ENCODE measurements around the gene POU6F2. TPM values are rescaled to one million over a fixed set of nuclear protein-coding genes. Genes with fewer than 3 reads are reported as not detected.
"Not testable (repeated sequence)": the region's sequence is repeated elsewhere in the genome, so short reads cannot be mapped to it uniquely, and the experiment has no call there.

POU6F2 gene
- total RNA-seq, 3 donors from 2014 or later: not detected

- DNase-seq: no peak
- Mint-ChIP-seq H3K4me3 (no peak overlapping the region), H3K36me3 (ENCODE audit: insufficient read depth) (no peaks in the 10 kb centered on the region)
Observed at GRCh38 chr7:38953227-38953626, 24.5 kb upstream of the POU6F2 start.

GRCh38 chr7:38953971-38954370 is 23.7 kb upstream of the POU6F2 start:
- H3K36me3 Mint-ChIP-seq (ENCODE audit: insufficient read depth): no peaks in the 10 kb centered on the region
- H3K9me3 Mint-ChIP-seq: no peaks in the 10 kb centered on the region
- no peak overlapping the region for H3K4me3 Mint-ChIP-seq
- DNase-seq: no peak
- ATAC-seq: no peak
- peaks cover 26% of the 10 kb centered on the region for H3K27me3 Mint-ChIP-seq (ENCODE audit: low read depth)
- no peaks in the 10 kb centered on the region for H3K4me1 Mint-ChIP-seq (ENCODE audit: low read depth)

More at GRCh38 chr7:38953227-38953626, 24.5 kb upstream of the POU6F2 start:
- no peaks in the 10 kb centered on the region for H3K9me3 Mint-ChIP-seq
- no peak for ATAC-seq
- H3K27me3 Mint-ChIP-seq (ENCODE audit: low read depth): peaks cover 28% of the 10 kb centered on the region
- no peaks in the 10 kb centered on the region for H3K4me1 Mint-ChIP-seq (ENCODE audit: low read depth)

- no peaks in the 10 kb centered on the region for H3K4me1 Mint-ChIP-seq (ENCODE audit: low read depth)
- no peak for DNase-seq
- H3K4me3 Mint-ChIP-seq: no peak overlapping the region
- ATAC-seq: no peak
- no peaks in the 10 kb centered on the region for H3K36me3 Mint-ChIP-seq (ENCODE audit: insufficient read depth)
- H3K9me3 Mint-ChIP-seq: no peaks in the 10 kb centered on the region
- peaks cover 26% of the 10 kb centered on the region for H3K27me3 Mint-ChIP-seq (ENCODE audit: low read depth)
Observed at GRCh38 chr7:38955892-38956291, 21.8 kb upstream of the POU6F2 start.

GRCh38 chr7:38962028-38962427 is 15.7 kb upstream of the POU6F2 start:
- Mint-ChIP-seq H3K27me3 (ENCODE audit: low read depth) (peaks cover 8% of the 10 kb centered on the region), H3K36me3 (ENCODE audit: insufficient read depth) (no peaks in the 10 kb centered on the region), H3K4me1 (ENCODE audit: low read depth) (no peaks in the 10 kb centered on the region), H3K9me3 (peaks cover 6% of the 10 kb centered on the region), H3K4me3 (no peak overlapping the region)
- DNase-seq (no peak), ATAC-seq (no peak)

GRCh38 chr7:38964921-38965320 is 12.8 kb upstream of the POU6F2 start:
- H3K36me3 Mint-ChIP-seq (ENCODE audit: insufficient read depth): no peaks in the 10 kb centered on the region
- no peaks in the 10 kb centered on the region for H3K4me1 Mint-ChIP-seq (ENCODE audit: low read depth)
- no peak overlapping the region for H3K4me3 Mint-ChIP-seq
- no peak for DNase-seq
- ATAC-seq: no peak
- peaks cover 6% of the 10 kb centered on the region for H3K9me3 Mint-ChIP-seq
- H3K27me3 Mint-ChIP-seq (ENCODE audit: low read depth): peaks cover 10% of the 10 kb centered on the region

GRCh38 chr7:38973760-38974159 is 3.9 kb upstream of the POU6F2 start:
- no peak overlapping the region for H3K4me3 Mint-ChIP-seq

GRCh38 chr7:38975944-38976392 is 1.7 kb upstream of the POU6F2 start:
- H3K4me1 Mint-ChIP-seq (ENCODE audit: low read depth): no peaks in the 10 kb centered on the region
- ATAC-seq (no peak), DNase-seq (no peak)
- no peaks in the 10 kb centered on the region for H3K9me3 Mint-ChIP-seq
- no peaks in the 10 kb centered on the region for H3K36me3 Mint-ChIP-seq (ENCODE audit: insufficient read depth)
- H3K27me3 Mint-ChIP-seq (ENCODE audit: low read depth): peaks cover 50% of the 10 kb centered on the region
- H3K4me3 Mint-ChIP-seq: no peak overlapping the region

More at GRCh38 chr7:38973760-38974159, 3.9 kb upstream of the POU6F2 start:
- no peaks in the 10 kb centered on the region for H3K9me3 Mint-ChIP-seq
- peaks cover 49% of the 10 kb centered on the region for H3K27me3 Mint-ChIP-seq (ENCODE audit: low read depth)
- no peaks in the 10 kb centered on the region for H3K36me3 Mint-ChIP-seq (ENCODE audit: insufficient read depth)
- no peaks in the 10 kb centered on the region for H3K4me1 Mint-ChIP-seq (ENCODE audit: low read depth)
- DNase-seq (no peak), ATAC-seq (no peak)

- no peak for DNase-seq
- no peaks in the 10 kb centered on the region for H3K36me3 Mint-ChIP-seq (ENCODE audit: insufficient read depth)
- H3K4me1 Mint-ChIP-seq (ENCODE audit: low read depth): no peaks in the 10 kb centered on the region
- no peak overlapping the region for H3K4me3 Mint-ChIP-seq
- no peak for ATAC-seq
- H3K9me3 Mint-ChIP-seq: no peaks in the 10 kb centered on the region
- peaks cover 46% of the 10 kb centered on the region for H3K27me3 Mint-ChIP-seq (ENCODE audit: low read depth)
Observed at GRCh38 chr7:38978491-38978890, 782 bp downstream of the POU6F2 start.

GRCh38 chr7:38992203-38992602 is 14.5 kb downstream of the POU6F2 start:
- Mint-ChIP-seq H3K4me3 (no peak overlapping the region), H3K9me3 (no peaks in the 10 kb centered on the region), H3K4me1 (ENCODE audit: low read depth) (no peaks in the 10 kb centered on the region), H3K36me3 (ENCODE audit: insufficient read depth) (no peaks in the 10 kb centered on the region), H3K27me3 (ENCODE audit: low read depth) (peaks cover 5% of the 10 kb centered on the region)
- ATAC-seq (no peak), DNase-seq (no peak)

GRCh38 chr7:39001595-39001994 is 23.9 kb downstream of the POU6F2 start:
- no peak overlapping the region for H3K4me3 Mint-ChIP-seq
- no peaks in the 10 kb centered on the region for H3K36me3 Mint-ChIP-seq (ENCODE audit: insufficient read depth)
- ATAC-seq: no peak
- H3K27me3 Mint-ChIP-seq (ENCODE audit: low read depth): no peaks in the 10 kb centered on the region
- DNase-seq: no peak
- no peaks in the 10 kb centered on the region for H3K4me1 Mint-ChIP-seq (ENCODE audit: low read depth)
- H3K9me3 Mint-ChIP-seq: peaks cover 5% of the 10 kb centered on the region

GRCh38 chr7:39002755-39003154 is 25.0 kb downstream of the POU6F2 start:
- Mint-ChIP-seq H3K27me3 (ENCODE audit: low read depth) (no peaks in the 10 kb centered on the region), H3K36me3 (ENCODE audit: insufficient read depth) (no peaks in the 10 kb centered on the region), H3K4me3 (no peak overlapping the region), H3K9me3 (peaks cover 5% of the 10 kb centered on the region), H3K4me1 (ENCODE audit: low read depth) (no peaks in the 10 kb centered on the region)
- DNase-seq (no peak), ATAC-seq (no peak)

GRCh38 chr7:39005036-39005435 is 27.3 kb downstream of the POU6F2 start:
- H3K4me1 Mint-ChIP-seq (ENCODE audit: low read depth): no peaks in the 10 kb centered on the region
- ATAC-seq: no peak
- no peaks in the 10 kb centered on the region for H3K36me3 Mint-ChIP-seq (ENCODE audit: insufficient read depth)
- H3K9me3 Mint-ChIP-seq: peaks cover 5% of the 10 kb centered on the region
- no peaks in the 10 kb centered on the region for H3K27me3 Mint-ChIP-seq (ENCODE audit: low read depth)
- no peak overlapping the region for H3K4me3 Mint-ChIP-seq
- DNase-seq: no peak

- DNase-seq (no peak), ATAC-seq (no peak)
- peaks cover 5% of the 10 kb centered on the region for H3K9me3 Mint-ChIP-seq
- H3K36me3 Mint-ChIP-seq (ENCODE audit: insufficient read depth): no peaks in the 10 kb centered on the region
- no peaks in the 10 kb centered on the region for H3K4me1 Mint-ChIP-seq (ENCODE audit: low read depth)
- H3K27me3 Mint-ChIP-seq (ENCODE audit: low read depth): no peaks in the 10 kb centered on the region
- no peak overlapping the region for H3K4me3 Mint-ChIP-seq
Observed at GRCh38 chr7:39005461-39005860, 27.8 kb downstream of the POU6F2 start.

- H3K9me3 Mint-ChIP-seq; H3K36me3 Mint-ChIP-seq (ENCODE audit: insufficient read depth); DNase-seq; H3K4me3 Mint-ChIP-seq; H3K4me1 Mint-ChIP-seq (ENCODE audit: low read depth); H3K27me3 Mint-ChIP-seq (ENCODE audit: low read depth); ATAC-seq: not testable (repeated sequence)
Observed at GRCh38 chr7:39013049-39013939, 35.6 kb downstream of the POU6F2 start.

- Mint-ChIP-seq H3K36me3 (ENCODE audit: insufficient read depth) (no peaks in the 10 kb centered on the region), H3K9me3 (no peaks in the 10 kb centered on the region), H3K4me1 (ENCODE audit: low read depth) (no peaks in the 10 kb centered on the region), H3K4me3 (no peak overlapping the region), H3K27me3 (ENCODE audit: low read depth) (peaks cover 4% of the 10 kb centered on the region)
- no peak for ATAC-seq
- DNase-seq: no peak
Observed at GRCh38 chr7:39016609-39017008, 38.9 kb downstream of the POU6F2 start.

All from activated T-cell treated with anti-CD3 and anti-CD28 coated beads, Interleukin-2, amount 50 U/mL, for 4 hours (primary cell).